ENCODE results near the gene C2CD5.

GRCh38 chr12:22536346-22536945 lies 7.9 kb downstream of the C2CD5 start:
- TF ChIP-seq CTCF (conservative IDR thresholded peaks at IDR 0.05 in 1 of 2, IDR thresholded peaks at IDR 0.05 in 1 of 2; ENCODE audit: low read depth in 1 of 2, low read length in 2 of 2) (no peak), EZH2 (IDR thresholded peaks at IDR 0.05; ENCODE audit: low read length, missing control alignments) (no peak)
